ENCODE data around the gene PLXNB3.

PLXNB3 gene

GRCh38 chrX:153789654-153790053 is 25.6 kb downstream of the PLXNB3 start:
- TF ChIP-seq FOXP2 (optimal IDR thresholded peaks at IDR 0.05; ENCODE audit: borderline replicate concordance, extremely low read depth, extremely low read length, insufficient read depth) (no peak), REST (IDR thresholded peaks at IDR 0.05; ENCODE audit: insufficient read depth in 1 of 2, low read depth in 2 of 2, low read length in 2 of 2) (no peak), TAF1 (IDR thresholded peaks at IDR 0.05; ENCODE audit: borderline replicate concordance, insufficient read depth, low read length) (no peak)

GRCh38 chrX:153791104-153791852 is 27.2 kb downstream of the PLXNB3 start:
- TF ChIP-seq POLR2AphosphoS5 (IDR thresholded peaks at IDR 0.05; ENCODE audit: low read depth, low read length) (no peak), FOXP2 (optimal IDR thresholded peaks at IDR 0.05; ENCODE audit: borderline replicate concordance, extremely low read depth, extremely low read length, insufficient read depth) (no peak), TAF1 (IDR thresholded peaks at IDR 0.05; ENCODE audit: borderline replicate concordance, insufficient read depth, low read length) (no peak), SIN3A (IDR thresholded peaks at IDR 0.05; ENCODE audit: borderline replicate concordance, insufficient read depth, low read length) (no peak), REST (IDR thresholded peaks at IDR 0.05; ENCODE audit: insufficient read depth in 1 of 2, low read depth in 2 of 2, low read length in 2 of 2) (no peak)

GRCh38 chrX:153792368-153792767 is 28.3 kb downstream of the PLXNB3 start:
- TF ChIP-seq TAF1 (IDR thresholded peaks at IDR 0.05; ENCODE audit: borderline replicate concordance, insufficient read depth, low read length) = no peak
- TF ChIP-seq REST (IDR thresholded peaks at IDR 0.05; ENCODE audit: insufficient read depth in 1 of 2, low read depth in 2 of 2, low read length in 2 of 2) = no peak
- TF ChIP-seq FOXP2 (optimal IDR thresholded peaks at IDR 0.05; ENCODE audit: borderline replicate concordance, extremely low read depth, extremely low read length, insufficient read depth) = no peak
- TF ChIP-seq POLR2AphosphoS5 (IDR thresholded peaks at IDR 0.05; ENCODE audit: low read depth, low read length) = no peak
- no peak for TF ChIP-seq SIN3A (IDR thresholded peaks at IDR 0.05; ENCODE audit: borderline replicate concordance, insufficient read depth, low read length)

- TF ChIP-seq REST (IDR thresholded peaks at IDR 0.05; ENCODE audit: insufficient read depth in 1 of 2, low read depth in 2 of 2, low read length in 2 of 2) (no peak), POLR2AphosphoS5 (IDR thresholded peaks at IDR 0.05; ENCODE audit: low read depth, low read length) (no peak), SIN3A (IDR thresholded peaks at IDR 0.05; ENCODE audit: borderline replicate concordance, insufficient read depth, low read length) (no peak), TAF1 (IDR thresholded peaks at IDR 0.05; ENCODE audit: borderline replicate concordance, insufficient read depth, low read length) (no peak), FOXP2 (optimal IDR thresholded peaks at IDR 0.05; ENCODE audit: borderline replicate concordance, extremely low read depth, extremely low read length, insufficient read depth) (no peak)
Observed at GRCh38 chrX:153793291-153793690, 29.2 kb downstream of the PLXNB3 start.

All from PFSK-1 (cell line).